CD4-positive, alpha-beta memory T cell (primary cell): Measurements from ENCODE around the gene WDR41. TPM values are rescaled to one million over a fixed set of nuclear protein-coding genes. Genes with fewer than 3 reads are reported as not detected.

Experiments
- CTCF ChIA-PET: fragments of 350-600 bp; sonication (Branson Sonifier 250); formaldehyde crosslinking; loops from one replicate; lab custom pipeline; 2021; ENCODE audit warnings: inconsistent platforms; ENCODE audit not compliant: partially characterized antibody; lab: Charles Lee
- POLR2A ChIA-PET: fragments of 350-600 bp; sonication (Branson Sonifier 250); formaldehyde crosslinking; loops from one replicate; lab custom pipeline; 2021; ENCODE audit not compliant: partially characterized antibody; lab: Charles Lee
- DNase-seq, 5 donors: peaks; one replicate each; pipeline versions ENCODE4 v3.0.0 to v3.0.0-alpha.2; 2020 to 2022; ENCODE audit warnings: mixed read lengths in 1 of 5
- H3K27ac ChIP-seq: one replicate; pipeline ENCODE4 v1.7.0; 2013; ENCODE audit warnings: low read depth, low read length
- H3K27me3 ChIP-seq: 2 replicates; pipeline ENCODE4 v1.7.0; 2013; ENCODE audit warnings: mild to moderate bottlenecking, low read length, moderate library complexity; ENCODE audit not compliant: insufficient read depth
- H3K36me3 ChIP-seq: 2 replicates; pipeline ENCODE4 v1.7.0; 2013; ENCODE audit warnings: mild to moderate bottlenecking, low read length, moderate library complexity; ENCODE audit not compliant: insufficient read depth
- H3K4me1 ChIP-seq: 2 replicates; pipeline ENCODE4 v1.7.0; 2013; ENCODE audit warnings: mild to moderate bottlenecking, low read length, moderate library complexity; ENCODE audit not compliant: insufficient read depth
- H3K4me3 ChIP-seq, 2 donors: one replicate each; pipeline ENCODE4 v1.7.0; 2013; ENCODE audit warnings: low read length in 2 of 2, mild to moderate bottlenecking in 1 of 2
- H3K9me3 ChIP-seq, 2 donors: one replicate each; pipeline ENCODE4 v1.7.0; 2013; ENCODE audit warnings: low read length in 2 of 2, control low read depth in 1 of 2; ENCODE audit not compliant: control insufficient read depth in 1 of 2
- H3K27ac Mint-ChIP-seq, 7 donors: one replicate each; pipeline ENCODE4 v1.8.0; 2020 to 2021; ENCODE audit warnings: mixed read lengths in 7 of 7, mild to moderate bottlenecking in 6 of 7, inconsistent platforms in 3 of 7, moderate library complexity in 3 of 7
- H3K27me3 Mint-ChIP-seq, 2 donors: one replicate each; pipeline ENCODE4 v1.8.0; 2020 to 2021; ENCODE audit warnings: mixed read lengths in 2 of 2
- H3K36me3 Mint-ChIP-seq, 2 donors: one replicate each; pipeline ENCODE4 v1.8.0; 2020 to 2021; ENCODE audit warnings: mixed read lengths in 2 of 2, inconsistent platforms in 1 of 2, mild to moderate bottlenecking in 1 of 2
- H3K4me1 Mint-ChIP-seq, 4 donors: one replicate each; pipeline ENCODE4 v1.8.0; 2020 to 2021; ENCODE audit warnings: mixed read lengths in 4 of 4, mild to moderate bottlenecking in 1 of 4
- H3K4me3 Mint-ChIP-seq, 8 donors: one replicate each; pipeline ENCODE4 v1.8.0; 2020 to 2021; ENCODE audit warnings: mixed read lengths in 8 of 8, mild to moderate bottlenecking in 7 of 8, moderate library complexity in 6 of 8, inconsistent platforms in 3 of 8
- H3K9me3 Mint-ChIP-seq, 8 donors: one replicate each; pipeline ENCODE4 v1.8.0; 2020 to 2021; ENCODE audit warnings: mixed read lengths in 8 of 8, mild to moderate bottlenecking in 5 of 8, inconsistent platforms in 3 of 8, moderate library complexity in 1 of 8
- intact Hi-C: fragments of 100-400 bp; cut with micrococcal nuclease; formaldehyde crosslinking; loops from one replicate; pipeline ENCODE4 v1.15.1; 2023
- polyA plus RNA-seq, 2 donors: library from polyadenylated mRNA; unstranded; fragments of 300-500 nt; fragmentation: Illumina TruSeq; gene quantifications; one replicate each; pipeline ENCODE4 v1.2.3, GENCODE V29; 2021
- total RNA-seq, 2 experiments: library from RNA; stranded (reverse); gene quantifications; one replicate each; pipeline ENCODE4 v1.2.3, GENCODE V29; 2021

Gene WDR41
- total and polyA plus RNA-seq, 4 experiments from 2014 or later = 5.3 to 14.0 (median 10.6) TPM

- no peaks in the 10 kb centered on the region for H3K9me3 ChIP-seq
- H3K9me3 Mint-ChIP-seq = peaks cover 0 to 2% (median 0%) of the 10 kb centered on the region in 8 donors
- no peak for DNase-seq
- H3K27ac Mint-ChIP-seq = peak overlapping the region in 1 of 7 donors; percentile 42
- no peaks in the 10 kb centered on the region for H3K4me1 Mint-ChIP-seq
- H3K4me3 Mint-ChIP-seq = no peak overlapping the region
- CTCF ChIA-PET = no interaction called here
- peaks cover 8 to 21% of the 10 kb centered on the region in 2 donors for H3K36me3 Mint-ChIP-seq
- POLR2A ChIA-PET = no interaction called here
- no peak overlapping the region for H3K4me3 ChIP-seq
- H3K4me1 ChIP-seq = no peaks in the 10 kb centered on the region
- H3K27ac ChIP-seq = no peak overlapping the region
- H3K36me3 ChIP-seq = no peaks in the 10 kb centered on the region
- H3K27me3 Mint-ChIP-seq = no peaks in the 10 kb centered on the region
- no peaks in the 10 kb centered on the region for H3K27me3 ChIP-seq
- intact Hi-C loops = no loop called here
Measured at GRCh38 chr5:77425420-77425819, 66.7 kb downstream of the WDR41 start.

DNA sequence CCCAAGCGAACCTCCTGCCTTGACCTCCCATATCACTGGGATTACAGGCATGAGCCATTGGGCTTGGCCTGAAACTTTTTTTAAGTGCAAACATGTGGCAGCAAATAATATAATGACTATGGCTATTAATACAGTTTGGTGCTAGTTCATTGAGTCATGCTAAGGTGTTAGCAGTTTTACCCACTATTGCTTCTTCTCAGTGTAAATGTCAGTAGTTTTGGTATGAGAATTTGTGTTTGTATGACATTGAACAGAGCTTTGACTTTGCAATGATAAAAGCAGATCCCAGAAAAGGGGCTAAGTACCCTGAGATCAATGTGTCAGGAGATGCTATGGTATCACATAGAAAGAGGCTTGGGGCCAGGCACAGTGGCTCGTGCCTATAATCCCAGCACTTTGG is 67.2 kb downstream of the WDR41 start:
- Histone ChIP-seq H3K27ac (no peak overlapping the region), H3K27me3 (no peaks in the 10 kb centered on the region), H3K4me3 (no peak overlapping the region), H3K9me3 (no peaks in the 10 kb centered on the region), H3K4me1 (no peaks in the 10 kb centered on the region), H3K36me3 (no peaks in the 10 kb centered on the region)
- Mint-ChIP-seq H3K4me3 (no peak overlapping the region), H3K9me3 (peaks cover 0 to 2% (median 0%) of the 10 kb centered on the region in 8 donors), H3K27me3 (no peaks in the 10 kb centered on the region), H3K27ac (no peak overlapping the region), H3K4me1 (no peaks in the 10 kb centered on the region), H3K36me3 (peaks cover 8 to 19% of the 10 kb centered on the region in 2 donors)
- DNase-seq = peak in 1 of 5 donors; percentile 20
- intact Hi-C loops = no loop called here
- ChIA-PET POLR2A (no interaction called here), CTCF (no interaction called here)

GRCh38 chr5:77423022-77423750 is 68.9 kb downstream of the WDR41 start:
- Histone ChIP-seq H3K4me3 (no peak overlapping the region), H3K27me3 (no peaks in the 10 kb centered on the region), H3K9me3 (no peaks in the 10 kb centered on the region), H3K36me3 (no peaks in the 10 kb centered on the region), H3K4me1 (no peaks in the 10 kb centered on the region), H3K27ac (no peak overlapping the region)
- Mint-ChIP-seq H3K4me1 (no peaks in the 10 kb centered on the region), H3K27me3 (peaks cover 1 to 3% of the 10 kb centered on the region in 2 donors), H3K4me3 (no peak overlapping the region), H3K9me3 (peaks cover 0 to 2% (median 0%) of the 10 kb centered on the region in 8 donors), H3K36me3 (peaks cover 8 to 15% of the 10 kb centered on the region in 2 donors), H3K27ac (no peak overlapping the region)
- intact Hi-C loops = no loop called here
- no peak for DNase-seq
- ChIA-PET POLR2A (no interaction called here), CTCF (no interaction called here)

- H3K9me3 ChIP-seq = no peaks in the 10 kb centered on the region
- intact Hi-C loops = no loop called here
Measured at GRCh38 chr5:77420940-77421339, 71.2 kb downstream of the WDR41 start.

GRCh38 chr5:77419644-77420582 is 72.2 kb downstream of the WDR41 start:
- Histone ChIP-seq H3K9me3 (no peaks in the 10 kb centered on the region), H3K36me3 (no peaks in the 10 kb centered on the region), H3K4me1 (no peaks in the 10 kb centered on the region), H3K4me3 (no peak overlapping the region), H3K27me3 (no peaks in the 10 kb centered on the region), H3K27ac (no peak overlapping the region)
- Mint-ChIP-seq H3K27ac (no peak overlapping the region), H3K4me1 (no peaks in the 10 kb centered on the region), H3K4me3 (no peak overlapping the region), H3K27me3 (peaks cover 3 to 9% of the 10 kb centered on the region in 2 donors), H3K9me3 (peaks cover 0 to 2% (median 0%) of the 10 kb centered on the region in 8 donors), H3K36me3 (peaks cover 2 to 8% of the 10 kb centered on the region in 2 donors)
- CTCF ChIA-PET = interaction anchor here (1.2 kb wide), 1 partner anchor 8 kb away, joined by 3 read pairs; no protein-coding TSS in a partner anchor
- DNase-seq = no peak
- POLR2A ChIA-PET = no interaction called here
- intact Hi-C loops = no loop called here

More at GRCh38 chr5:77420940-77421339, 71.2 kb downstream of the WDR41 start:
- Histone ChIP-seq H3K4me3 (no peak overlapping the region), H3K27ac (no peak overlapping the region), H3K36me3 (no peaks in the 10 kb centered on the region), H3K27me3 (no peaks in the 10 kb centered on the region), H3K4me1 (no peaks in the 10 kb centered on the region)
- ChIA-PET CTCF (no interaction called here), POLR2A (no interaction called here)
- Mint-ChIP-seq H3K27ac (no peak overlapping the region), H3K27me3 (peaks cover 3 to 8% of the 10 kb centered on the region in 2 donors), H3K36me3 (peaks cover 7 to 8% of the 10 kb centered on the region in 2 donors), H3K9me3 (peaks cover 0 to 2% (median 0%) of the 10 kb centered on the region in 8 donors), H3K4me3 (no peak overlapping the region), H3K4me1 (no peaks in the 10 kb centered on the region)
- no peak for DNase-seq

- Histone ChIP-seq H3K36me3 (no peaks in the 10 kb centered on the region), H3K27ac (no peak overlapping the region), H3K27me3 (no peaks in the 10 kb centered on the region), H3K4me1 (no peaks in the 10 kb centered on the region), H3K9me3 (no peaks in the 10 kb centered on the region), H3K4me3 (no peak overlapping the region)
- intact Hi-C loops = no loop called here
- ChIA-PET POLR2A (no interaction called here), CTCF (interaction anchor here (1.2 kb wide), 1 partner anchor 9 kb away, joined by 3 read pairs; no protein-coding TSS in a partner anchor)
- no peak overlapping the region for H3K4me3 Mint-ChIP-seq
- H3K4me1 Mint-ChIP-seq = no peaks in the 10 kb centered on the region
- no peak for DNase-seq
- peaks cover 0 to 2% (median 0%) of the 10 kb centered on the region in 8 donors for H3K9me3 Mint-ChIP-seq
- H3K27me3 Mint-ChIP-seq = peaks cover 3 to 9% of the 10 kb centered on the region in 2 donors
- peaks cover 1 to 2% of the 10 kb centered on the region in 2 donors for H3K36me3 Mint-ChIP-seq
- no peak overlapping the region for H3K27ac Mint-ChIP-seq
Measured at GRCh38 chr5:77418601-77419581, 73.2 kb downstream of the WDR41 start.
